ENCODE results near the gene NECAB3.
"Not testable (repeated sequence)": the region's sequence is repeated elsewhere in the genome, so short reads cannot be mapped to it uniquely, and the experiment has no call there.

The NECAB3 gene

GRCh38 chr20:33704197-33704924 is 30.1 kb upstream of the NECAB3 start:
- no peak for DNase-seq (ENCODE audit: low spot score)
- in situ Hi-C loops (cut with MboI; ENCODE audit: low sequenced_read_pairs, unreplicated experiment): no loop called here
- TF ChIP-seq CTCF (IDR thresholded peaks at IDR 0.05; ENCODE audit: borderline replicate concordance, control extremely low read depth, extremely low read depth, insufficient read depth, missing control alignments): no peak

GRCh38 chr20:33703498-33704137 is 29.4 kb upstream of the NECAB3 start:
- DNase-seq (ENCODE audit: low spot score): no peak
- in situ Hi-C loops (cut with MboI; ENCODE audit: low sequenced_read_pairs, unreplicated experiment): no loop called here
- no peak for TF ChIP-seq CTCF (IDR thresholded peaks at IDR 0.05; ENCODE audit: borderline replicate concordance, control extremely low read depth, extremely low read depth, insufficient read depth, missing control alignments)

- no peak for DNase-seq (ENCODE audit: low spot score)
- in situ Hi-C loops (cut with MboI; ENCODE audit: low sequenced_read_pairs, unreplicated experiment): no loop called here
- no peak for TF ChIP-seq CTCF (IDR thresholded peaks at IDR 0.05; ENCODE audit: borderline replicate concordance, control extremely low read depth, extremely low read depth, insufficient read depth, missing control alignments)
These were observed 28.6 kb upstream of the NECAB3 start for GRCh38 chr20:33702861-33703260.

- in situ Hi-C loops (cut with MboI; ENCODE audit: low sequenced_read_pairs, unreplicated experiment): no loop called here
These were observed 27.6 kb upstream of the NECAB3 start for GRCh38 chr20:33701629-33702450.

GRCh38 chr20:33700696-33701441 is 26.6 kb upstream of the NECAB3 start:
- DNase-seq (ENCODE audit: low spot score); in situ Hi-C loops (cut with MboI; ENCODE audit: low sequenced_read_pairs, unreplicated experiment): not testable (repeated sequence)

More at GRCh38 chr20:33701629-33702450, 27.6 kb upstream of the NECAB3 start:
- DNase-seq (ENCODE audit: low spot score): no peak
- no peak for TF ChIP-seq CTCF (IDR thresholded peaks at IDR 0.05; ENCODE audit: borderline replicate concordance, control extremely low read depth, extremely low read depth, insufficient read depth, missing control alignments)

GRCh38 chr20:33698966-33699365 is 24.7 kb upstream of the NECAB3 start:
- in situ Hi-C loops (cut with MboI; ENCODE audit: low sequenced_read_pairs, unreplicated experiment); DNase-seq (ENCODE audit: low spot score): not testable (repeated sequence)

GRCh38 chr20:33697129-33697528 is 22.9 kb upstream of the NECAB3 start:
- no peak for DNase-seq (ENCODE audit: low spot score)
- in situ Hi-C loops (cut with MboI; ENCODE audit: low sequenced_read_pairs, unreplicated experiment): no loop called here
- no peak for TF ChIP-seq CTCF (IDR thresholded peaks at IDR 0.05; ENCODE audit: borderline replicate concordance, control extremely low read depth, extremely low read depth, insufficient read depth, missing control alignments)

Measured in GM13976 (cell line).